SK-N-MC (cell line): ENCODE data around the gene GCNT3.
"Not testable (repeated sequence)": the region's sequence is repeated elsewhere in the genome, so short reads cannot be mapped to it uniquely, and the experiment has no call there.

ENCODE experiments used
- EZH2 ChIP-seq: fragments of 200-600 bp; sonication (generic); IDR thresholded peaks from one replicate; pipeline ENCODE4 v1.6.1; 2017; ENCODE audit warnings: antibody characterized with exemption
- POLR2AphosphoS5 ChIP-seq: IDR thresholded peaks from 2 replicates; pipeline ENCODE4 v1.6.1; 2012; ENCODE audit warnings: mild to moderate bottlenecking, low read depth, low read length, borderline replicate concordance

GRCh38 chr15:59645812-59646211 is 34.2 kb downstream of the GCNT3 start:
- TF ChIP-seq EZH2, POLR2AphosphoS5: not testable (repeated sequence)
